OCI-LY7 (cell line): ENCODE results near the gene COPB2.

Source experiments
- EZH2phosphoT487 ChIP-seq: fragments of 200-600 bp; sonication (generic); IDR thresholded peaks from 2 replicates; pipeline ENCODE4 v1.6.1; 2018; ENCODE audit warnings: low read depth, borderline replicate concordance, mild to moderate bottlenecking, mixed run types, antibody characterized with exemption, low read length, moderate library complexity, mixed read lengths
- TF ChIP-seq, protein P1 (sequence below): fragments of 200-600 bp; sonication (generic); conservative IDR thresholded peaks from 2 replicates; pipeline ENCODE4 v1.5.1; 2014; ENCODE audit warnings: mild to moderate bottlenecking, antibody characterized with exemption, low read length, moderate library complexity, mixed read lengths

DNA sequence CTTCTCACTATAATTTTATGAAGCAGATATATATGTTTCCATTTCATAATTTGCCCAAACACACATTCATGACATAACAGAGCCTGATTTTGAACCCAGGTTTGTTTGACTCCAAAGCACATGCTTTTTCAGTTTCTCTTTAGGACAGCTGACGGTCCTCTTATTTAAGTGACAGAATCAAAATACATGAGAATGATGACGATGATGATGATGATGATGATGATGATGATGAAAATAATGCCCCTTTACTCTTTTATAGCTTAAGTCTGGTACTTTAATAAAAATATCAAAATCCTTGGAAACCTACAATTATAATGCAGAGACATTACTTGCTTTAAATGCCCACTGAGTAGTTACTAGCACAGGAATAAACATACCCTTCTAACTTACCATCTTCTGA, 15.3 kb downstream of the COPB2 start:
- TF ChIP-seq, protein P1, sequence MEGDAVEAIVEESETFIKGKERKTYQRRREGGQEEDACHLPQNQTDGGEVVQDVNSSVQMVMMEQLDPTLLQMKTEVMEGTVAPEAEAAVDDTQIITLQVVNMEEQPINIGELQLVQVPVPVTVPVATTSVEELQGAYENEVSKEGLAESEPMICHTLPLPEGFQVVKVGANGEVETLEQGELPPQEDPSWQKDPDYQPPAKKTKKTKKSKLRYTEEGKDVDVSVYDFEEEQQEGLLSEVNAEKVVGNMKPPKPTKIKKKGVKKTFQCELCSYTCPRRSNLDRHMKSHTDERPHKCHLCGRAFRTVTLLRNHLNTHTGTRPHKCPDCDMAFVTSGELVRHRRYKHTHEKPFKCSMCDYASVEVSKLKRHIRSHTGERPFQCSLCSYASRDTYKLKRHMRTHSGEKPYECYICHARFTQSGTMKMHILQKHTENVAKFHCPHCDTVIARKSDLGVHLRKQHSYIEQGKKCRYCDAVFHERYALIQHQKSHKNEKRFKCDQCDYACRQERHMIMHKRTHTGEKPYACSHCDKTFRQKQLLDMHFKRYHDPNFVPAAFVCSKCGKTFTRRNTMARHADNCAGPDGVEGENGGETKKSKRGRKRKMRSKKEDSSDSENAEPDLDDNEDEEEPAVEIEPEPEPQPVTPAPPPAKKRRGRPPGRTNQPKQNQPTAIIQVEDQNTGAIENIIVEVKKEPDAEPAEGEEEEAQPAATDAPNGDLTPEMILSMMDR: no peak
- TF ChIP-seq EZH2phosphoT487: no peak
